Suppressor macrophage treated with lipopolysaccharide for 4 hours (primary cell): Measurements from ENCODE around the gene SLC6A12.
"Not testable (repeated sequence)": the region's sequence is repeated elsewhere in the genome, so short reads cannot be mapped to it uniquely, and the experiment has no call there.

Experiments
- DNase-seq: peaks from one replicate; pipeline ENCODE4 v3.0.0-alpha.2; 2020

The SLC6A12 gene

DNA sequence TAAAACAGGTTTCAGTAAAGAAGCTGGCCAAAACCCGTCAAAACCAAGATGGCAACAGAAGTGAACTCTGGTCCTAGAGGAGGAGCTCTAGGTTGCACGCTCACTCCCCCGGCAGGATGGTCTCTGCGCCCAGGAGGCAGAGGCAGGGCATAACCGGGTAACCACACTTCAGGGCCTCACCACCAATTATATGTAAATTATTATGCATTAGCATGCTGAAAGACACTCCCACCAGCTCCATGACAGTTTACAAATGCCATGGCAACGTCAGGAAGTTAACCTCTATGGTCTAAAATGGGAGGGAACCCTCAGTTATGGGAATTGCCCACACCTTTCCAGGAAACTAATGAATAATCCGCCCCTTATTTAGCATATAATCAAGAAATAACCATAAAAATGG is 20.1 kb upstream of the SLC6A12 start:
- no peak for DNase-seq

DNA sequence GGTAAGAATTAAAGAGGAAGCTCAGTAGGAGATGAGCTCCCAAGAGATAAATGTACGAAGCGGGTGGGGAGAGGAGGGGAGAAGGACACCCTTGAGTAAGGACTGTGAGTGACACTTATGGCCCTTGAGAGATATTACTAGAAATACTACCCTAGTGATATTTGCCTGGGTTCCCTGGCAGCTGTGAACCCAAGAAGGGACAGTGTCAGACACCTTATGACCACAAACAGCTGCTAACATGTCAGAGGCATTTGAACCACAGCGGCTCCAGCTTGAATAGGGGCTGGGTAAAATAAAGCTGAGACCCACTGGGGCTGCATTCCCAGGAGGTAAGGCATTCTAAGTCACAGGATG is 19.6 kb upstream of the SLC6A12 start:
- no peak for DNase-seq

DNA sequence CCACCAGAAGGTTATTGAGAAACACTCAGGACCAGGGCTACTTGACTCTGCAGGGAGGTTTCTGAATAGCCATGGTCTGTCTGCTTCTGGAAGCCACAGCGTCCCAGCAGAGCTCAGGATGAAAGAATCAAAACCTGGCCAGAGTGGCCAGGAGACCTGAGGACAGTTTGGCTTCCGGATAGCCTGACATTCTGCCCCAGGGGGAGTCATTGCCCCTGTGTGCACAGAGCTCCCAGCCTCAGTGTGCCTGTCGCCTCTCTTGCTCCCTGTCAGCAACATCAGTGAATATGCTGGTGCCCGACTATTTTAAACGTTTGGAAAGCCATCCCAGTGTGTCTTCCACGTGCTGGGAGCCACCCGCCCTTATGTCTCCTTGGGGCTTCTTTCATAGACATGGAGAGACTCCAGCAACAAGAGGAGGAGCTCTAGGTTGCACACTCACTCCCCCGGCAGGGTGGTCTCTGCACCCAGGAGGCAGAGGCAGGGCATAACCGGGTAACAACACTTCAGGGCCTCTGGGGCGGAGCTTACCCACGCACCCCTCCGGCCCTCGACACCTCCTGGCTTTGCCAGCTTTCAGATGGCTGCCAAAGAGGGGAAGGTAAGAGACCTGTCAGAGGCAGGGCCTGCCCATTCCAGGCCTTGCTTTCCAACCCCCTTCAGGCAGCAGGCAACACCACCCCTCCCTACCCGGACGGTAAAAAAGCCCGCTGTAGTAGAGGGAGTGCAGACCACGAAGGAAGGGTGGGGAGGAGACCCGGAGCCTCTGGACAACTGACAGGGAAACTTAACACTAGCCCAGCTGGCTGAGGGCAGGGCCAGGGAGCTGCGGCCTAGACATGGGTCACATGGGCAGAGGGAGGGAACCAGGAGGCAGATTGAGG is 19.0 kb upstream of the SLC6A12 start:
- DNase-seq: no peak

DNA sequence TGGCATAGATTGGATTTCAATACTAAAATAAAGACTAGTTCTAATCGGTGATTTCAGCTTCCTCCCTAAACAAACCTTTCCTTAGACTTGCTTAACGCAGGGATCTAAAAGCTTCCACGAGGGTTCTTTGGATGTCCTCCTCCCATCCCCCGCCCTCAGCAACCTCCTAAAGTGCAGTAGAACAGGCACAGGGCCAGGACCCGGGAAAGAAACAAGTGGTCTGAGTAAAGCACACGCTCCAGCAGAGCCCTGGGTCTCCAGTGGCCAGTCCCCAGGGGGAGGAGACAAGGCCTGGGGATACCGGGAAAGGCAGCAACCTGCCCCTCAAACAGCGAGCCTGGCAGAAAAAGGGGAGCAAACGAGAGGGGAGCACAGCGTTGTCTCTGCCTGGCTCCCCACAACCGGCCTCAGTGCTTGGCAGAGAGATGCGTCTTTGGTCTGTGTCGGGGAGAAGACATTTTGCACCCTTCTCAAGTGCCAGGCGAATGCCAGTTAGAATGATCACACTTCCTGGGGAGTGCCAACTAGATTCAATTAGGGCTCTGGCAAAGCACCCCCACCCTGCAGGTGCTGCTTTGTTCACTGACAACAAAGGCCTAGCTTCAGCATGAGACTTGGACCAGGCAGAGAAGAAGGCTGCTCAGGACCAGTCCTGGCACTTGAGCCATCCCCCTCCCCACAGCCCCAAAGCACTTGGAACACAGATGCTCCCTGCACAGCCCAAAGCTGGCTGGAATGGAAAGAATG is 17.1 kb upstream of the SLC6A12 start:
- DNase-seq: no peak

DNA sequence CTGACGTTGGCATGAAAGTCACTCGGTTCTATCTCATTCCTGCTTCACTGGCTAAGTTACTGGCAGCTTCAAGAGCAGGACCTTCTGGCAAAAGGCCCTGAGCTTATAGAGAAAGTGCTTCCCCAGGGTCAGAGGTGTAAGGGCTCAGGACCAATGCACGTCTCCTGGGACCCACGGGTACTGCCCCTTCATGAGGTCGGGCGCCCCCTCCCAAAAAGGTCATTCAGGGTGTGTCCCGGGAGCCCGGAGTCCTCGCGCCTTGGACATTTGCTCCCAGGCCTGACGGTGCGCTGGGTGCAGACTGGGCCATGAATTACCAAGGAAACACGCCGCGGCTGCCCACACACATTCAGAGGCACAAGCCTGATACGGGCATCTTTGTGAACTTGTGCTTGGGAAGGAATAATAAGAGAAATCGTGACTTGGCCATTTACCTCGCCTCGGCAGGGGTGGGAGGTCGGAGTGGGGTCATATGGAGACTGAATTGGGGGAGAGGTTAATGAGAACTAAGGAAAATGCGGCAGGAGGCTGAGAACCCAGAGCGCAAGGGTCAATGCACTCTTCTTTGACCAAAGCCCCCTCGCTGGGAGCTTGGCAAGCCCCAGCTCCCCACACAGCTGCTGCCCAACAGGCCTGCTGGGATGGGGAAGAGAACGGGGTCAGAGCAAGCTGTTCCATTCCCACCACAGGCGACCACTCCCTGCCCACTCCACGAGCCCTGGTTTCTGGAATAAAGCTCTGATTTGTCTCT is 15.7 kb upstream of the SLC6A12 start:
- DNase-seq: no peak

DNA sequence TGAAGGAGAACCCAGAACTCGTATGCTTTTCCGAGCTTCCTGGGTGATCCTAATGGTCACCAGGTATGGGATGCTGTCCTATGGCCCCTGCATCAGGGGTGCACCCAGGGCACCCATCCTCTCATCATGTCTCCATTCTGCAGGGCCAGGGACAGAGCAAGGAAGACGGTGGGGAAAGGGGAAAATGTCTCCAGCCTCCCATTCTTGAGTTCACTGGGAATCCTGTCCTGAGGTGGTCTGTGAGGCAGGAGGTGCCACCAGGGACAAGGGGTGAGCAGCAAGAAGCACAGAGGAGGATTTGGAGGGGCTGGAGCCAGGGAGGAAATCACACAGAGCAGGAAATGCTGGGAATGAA is 14.9 kb upstream of the SLC6A12 start:
- no peak for DNase-seq

DNA sequence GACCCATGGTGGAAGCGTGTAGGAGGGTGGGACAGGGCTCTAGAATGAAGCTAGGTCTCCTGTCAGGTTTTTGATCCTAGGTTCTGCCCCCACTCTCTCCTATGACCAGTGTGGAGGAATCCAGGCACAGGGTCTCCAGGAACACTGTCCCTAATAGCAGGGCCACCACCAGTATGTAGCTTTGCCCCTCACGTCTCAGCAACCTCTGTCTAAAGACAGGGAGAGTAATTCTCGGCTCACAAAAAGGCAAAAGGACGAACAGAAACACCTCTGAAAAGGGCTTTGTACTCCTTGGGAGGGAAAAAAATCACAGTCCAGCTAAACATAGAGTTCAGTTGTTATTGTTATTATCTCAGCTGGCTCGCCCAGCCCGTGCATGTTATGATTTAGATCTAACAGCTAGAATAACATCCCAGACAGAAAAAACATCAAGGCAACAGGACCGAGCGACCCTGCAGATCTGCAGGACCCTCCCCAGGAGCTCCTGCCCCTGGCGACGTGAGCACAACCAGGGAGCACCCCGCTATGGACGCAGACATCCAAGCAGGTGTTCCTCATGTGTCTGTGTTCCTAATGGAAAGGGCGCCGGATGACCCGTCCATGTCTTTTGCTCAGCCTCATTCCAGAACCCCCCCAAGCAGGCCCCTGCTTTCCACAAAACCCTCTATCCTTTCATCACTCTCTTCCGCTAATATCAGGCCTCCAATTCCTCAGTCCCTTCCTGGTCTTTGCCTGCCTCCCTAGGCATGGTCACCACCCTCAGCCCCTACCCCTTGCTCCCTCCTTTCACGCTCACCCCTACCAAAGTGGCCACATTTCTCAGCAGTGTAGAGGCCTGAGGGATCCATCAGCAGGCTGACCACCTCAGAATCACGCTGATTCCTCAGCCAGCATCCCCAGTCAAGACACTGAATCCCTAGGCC is 14.2 kb upstream of the SLC6A12 start:
- no peak for DNase-seq

DNA sequence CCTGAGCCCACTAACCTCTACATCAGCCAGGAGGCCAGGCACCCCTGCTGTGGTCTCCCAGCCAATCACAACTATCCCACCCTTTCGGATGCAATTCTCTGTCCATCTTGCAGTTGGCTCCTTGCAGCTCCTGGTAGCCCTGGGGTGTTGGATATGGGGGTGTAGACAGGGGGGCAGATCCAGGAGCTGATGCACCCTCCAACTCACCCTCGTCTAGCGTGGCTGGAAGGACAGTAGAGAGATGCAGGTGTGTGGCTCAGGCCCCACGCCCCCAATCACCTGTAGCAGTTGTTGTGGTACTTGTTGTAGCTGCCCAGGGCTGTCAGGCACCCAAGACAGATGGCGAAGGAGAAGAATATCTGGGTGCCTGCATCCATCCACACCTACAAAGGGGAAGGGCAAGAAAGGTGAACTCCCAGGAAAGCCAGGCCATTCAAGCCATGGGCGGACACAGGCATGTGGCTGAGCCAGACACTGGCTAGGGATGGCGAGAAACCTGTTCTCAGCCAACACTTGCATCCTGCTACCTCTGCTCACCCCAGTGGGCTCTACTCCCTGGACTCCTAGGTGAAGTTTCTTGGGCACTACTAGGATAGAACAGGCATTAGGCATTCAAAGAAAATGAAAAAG is 13.4 kb upstream of the SLC6A12 start:
- DNase-seq: no peak

DNA sequence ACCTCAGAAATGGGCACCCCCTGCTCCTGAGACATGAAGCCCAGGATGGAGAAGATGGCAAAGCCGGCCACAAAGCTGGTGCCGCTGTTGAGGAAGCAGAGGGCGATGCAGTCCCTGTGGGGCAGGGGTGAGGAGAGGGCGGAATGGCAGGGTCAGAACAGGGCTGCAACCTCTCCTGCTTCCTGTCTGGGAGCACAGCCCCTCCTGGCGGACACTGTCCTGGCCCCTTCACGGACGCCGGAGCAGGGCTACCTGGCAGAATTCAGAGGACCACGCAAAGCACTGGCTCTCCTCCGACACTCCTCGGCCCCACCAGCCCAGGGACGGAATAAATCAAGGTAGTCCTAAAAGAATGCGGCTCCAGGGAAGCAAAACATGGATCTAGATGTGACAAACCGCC is 12.4 kb upstream of the SLC6A12 start:
- no peak for DNase-seq

DNA sequence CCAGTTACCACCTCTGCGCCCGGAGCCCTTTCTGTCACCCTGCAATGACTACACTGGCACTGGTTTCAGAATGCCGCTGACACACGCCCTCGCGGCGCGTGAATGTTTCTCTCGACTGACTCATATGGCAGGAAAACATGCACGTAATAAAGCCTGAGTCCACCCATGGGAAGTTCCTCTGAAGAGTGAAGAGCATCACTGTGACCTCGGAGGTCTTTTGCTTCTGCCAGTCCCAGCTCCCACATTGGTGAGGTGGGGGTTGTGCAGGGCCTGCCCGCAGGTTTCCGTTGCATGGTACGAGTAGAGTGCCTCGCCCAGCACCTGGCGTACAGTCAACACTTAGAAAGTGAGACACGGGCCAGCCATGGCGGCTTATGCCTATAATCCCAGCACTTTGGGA is 11.1 kb upstream of the SLC6A12 start:
- no peak for DNase-seq

DNA sequence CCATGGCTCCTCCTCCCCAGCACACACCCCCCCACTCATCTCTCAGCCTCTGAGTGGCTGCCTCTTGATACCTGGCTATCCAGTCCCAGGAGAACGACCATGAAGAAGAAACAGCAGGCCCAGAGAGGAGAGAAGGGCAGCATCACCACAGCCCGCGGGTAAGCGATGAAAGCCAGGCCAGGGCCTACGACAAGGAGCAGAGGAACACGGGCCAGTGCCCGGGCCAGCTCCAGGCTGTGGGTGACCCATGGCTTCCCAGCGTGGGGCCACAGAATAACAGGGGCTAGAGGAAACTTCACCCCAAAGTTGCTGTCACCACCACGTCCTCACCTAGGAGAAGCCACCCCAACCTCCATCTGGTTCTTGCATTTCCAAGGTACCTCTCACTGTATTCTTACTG is 10.4 kb upstream of the SLC6A12 start:
- DNase-seq: no peak

DNA sequence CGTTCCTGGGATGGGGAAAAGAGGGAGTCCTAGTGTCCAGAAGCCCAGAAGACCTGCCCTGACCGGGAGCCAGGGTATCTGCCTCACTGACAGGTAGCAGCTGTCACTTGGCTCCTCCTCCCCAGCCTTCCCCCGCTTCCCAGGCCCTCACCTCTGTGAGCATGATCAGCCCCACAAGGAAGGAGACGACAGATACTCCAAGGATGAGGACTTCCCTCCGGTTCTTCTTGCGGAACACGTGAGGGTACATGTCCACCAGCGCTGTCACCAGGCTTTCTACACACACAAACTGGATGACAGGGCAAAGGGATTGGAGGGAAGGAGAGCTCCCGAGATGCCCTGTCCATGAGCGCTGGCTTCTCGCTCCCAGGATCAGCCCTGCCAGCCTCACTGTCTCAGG is 9.9 kb upstream of the SLC6A12 start:
- no peak for DNase-seq

DNA sequence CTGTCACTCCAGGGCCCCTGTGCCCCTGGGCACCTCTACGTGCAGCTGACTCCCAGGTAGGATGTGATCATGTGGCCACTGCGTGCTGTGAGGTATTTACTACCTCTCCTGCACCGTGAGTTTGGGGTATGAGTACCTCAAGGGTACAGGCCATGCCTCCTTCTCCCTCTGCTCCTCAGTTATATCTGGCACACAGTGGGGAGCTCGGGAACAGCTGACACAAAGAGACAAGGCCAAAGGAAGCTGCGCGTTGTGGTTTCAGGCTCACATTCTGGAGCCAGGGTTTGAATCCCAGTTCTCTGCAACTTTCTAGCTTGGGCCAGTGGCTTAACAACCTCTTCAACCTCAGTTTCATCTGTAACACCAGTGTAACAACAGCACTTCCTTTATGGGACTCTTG is 7.8 kb upstream of the SLC6A12 start:
- no peak for DNase-seq

DNA sequence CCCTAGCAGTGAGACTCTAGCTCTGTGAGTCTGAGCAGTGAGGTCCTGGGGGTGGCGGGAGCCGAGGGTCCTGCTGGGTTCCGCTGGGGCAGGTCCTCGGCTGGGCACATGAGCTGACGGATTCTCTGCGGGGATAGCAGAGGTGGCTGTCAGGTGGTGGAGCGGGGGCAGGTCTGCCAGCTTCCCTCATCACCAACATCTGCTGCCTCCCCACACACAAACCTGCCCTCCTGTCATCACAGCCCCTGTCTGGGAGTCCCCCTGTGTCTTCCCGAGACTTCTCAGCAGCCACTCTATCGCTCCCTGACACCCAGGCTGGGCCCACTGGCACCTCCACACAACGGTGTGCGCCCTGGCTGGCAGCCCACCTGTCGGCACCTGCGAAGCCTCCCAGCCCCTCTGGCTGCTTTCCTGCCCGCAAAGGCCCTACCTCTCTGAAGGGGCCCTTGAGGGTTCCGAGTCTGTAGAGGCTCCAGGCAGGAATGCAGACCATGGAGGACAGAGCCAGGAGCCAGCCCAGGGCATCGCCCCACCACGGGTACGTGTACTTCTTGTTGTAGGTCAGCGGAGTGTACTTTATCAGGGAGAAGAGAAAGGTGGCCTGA is 7.1 kb upstream of the SLC6A12 start:
- no peak for DNase-seq

DNA sequence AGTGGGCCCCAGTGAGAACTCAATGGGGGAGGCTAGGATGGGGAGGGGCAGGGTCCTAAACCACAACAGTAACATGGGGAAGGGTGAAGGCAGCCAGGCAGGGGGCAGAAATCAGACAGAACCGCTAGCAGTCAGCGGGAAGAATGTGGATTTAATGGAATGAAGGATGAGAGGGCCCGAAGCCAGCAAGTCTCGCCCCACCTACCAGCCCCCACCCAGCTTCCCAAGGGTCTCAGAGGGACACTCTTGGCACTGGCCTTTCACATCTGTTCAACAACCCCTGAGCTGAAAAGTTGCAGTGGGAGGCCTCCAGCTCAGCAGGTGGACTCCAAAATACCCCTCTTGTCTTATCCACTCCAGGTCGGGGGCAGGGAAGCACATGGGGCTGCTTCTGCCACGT is 6.5 kb upstream of the SLC6A12 start:
- DNase-seq: no peak

DNA sequence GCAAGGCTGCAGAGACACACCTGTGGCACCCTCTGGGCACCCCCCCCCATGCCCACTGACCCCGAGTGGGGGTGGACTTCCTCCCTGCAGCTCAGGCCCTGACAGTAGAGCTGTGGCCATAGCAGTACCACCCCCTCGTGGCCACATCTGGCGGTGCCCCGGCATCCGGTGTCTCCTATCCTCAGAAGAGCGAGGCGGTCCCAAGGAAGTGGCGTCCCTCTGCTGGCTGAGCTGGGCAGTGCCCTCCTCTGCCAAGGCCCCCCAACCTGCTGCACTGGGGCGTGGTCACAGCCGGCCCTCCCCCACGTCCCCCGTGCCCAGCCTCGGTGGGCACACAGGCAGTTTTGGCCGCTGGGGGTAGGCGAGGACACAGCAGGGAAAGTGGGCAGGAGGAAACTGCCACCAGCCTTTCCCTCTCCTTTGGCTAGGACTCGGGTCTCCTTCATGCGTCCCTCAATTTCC is 6.0 kb upstream of the SLC6A12 start:
- peak; percentile 91 for DNase-seq

DNA sequence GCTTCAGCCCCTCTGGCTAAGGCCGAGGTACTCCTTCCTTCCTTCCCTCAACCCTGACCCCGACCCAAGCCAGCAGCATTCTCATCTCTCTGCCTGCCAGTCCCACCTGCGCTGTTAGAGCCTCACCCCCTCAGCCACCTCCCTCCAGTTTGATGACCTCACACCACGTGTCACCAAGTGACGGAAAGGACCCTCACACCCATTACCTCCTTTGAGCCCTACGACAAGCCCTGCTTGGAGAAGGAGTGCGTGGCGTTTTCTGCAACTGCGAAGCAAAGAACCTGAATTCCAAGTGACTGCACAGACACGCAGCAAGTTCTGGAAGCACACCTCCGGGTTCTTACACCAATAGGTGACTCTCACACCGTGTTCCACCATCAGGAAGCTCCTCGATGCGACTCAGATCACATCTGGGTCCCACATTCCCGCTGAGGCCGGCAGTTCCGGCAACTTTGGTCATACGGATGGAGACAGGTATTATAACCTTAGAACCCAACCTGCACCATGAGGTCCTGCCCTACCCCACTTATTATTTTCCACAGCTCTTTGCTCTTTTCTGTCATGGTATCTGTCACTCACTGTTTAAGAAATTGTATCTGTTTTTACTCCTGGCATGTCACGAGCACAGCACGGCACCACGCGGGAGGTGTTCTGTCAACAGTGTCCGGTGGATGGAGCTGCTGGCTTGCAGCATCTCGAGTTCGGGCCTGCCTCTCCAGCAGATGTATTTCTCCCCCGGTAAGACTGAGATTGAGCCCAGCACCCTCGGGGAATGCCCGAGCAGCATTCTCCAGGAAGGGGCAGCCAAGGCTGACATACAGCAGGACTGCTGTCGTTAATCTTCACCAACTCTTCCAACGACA is 5.0 kb upstream of the SLC6A12 start:
- no peak for DNase-seq

DNA sequence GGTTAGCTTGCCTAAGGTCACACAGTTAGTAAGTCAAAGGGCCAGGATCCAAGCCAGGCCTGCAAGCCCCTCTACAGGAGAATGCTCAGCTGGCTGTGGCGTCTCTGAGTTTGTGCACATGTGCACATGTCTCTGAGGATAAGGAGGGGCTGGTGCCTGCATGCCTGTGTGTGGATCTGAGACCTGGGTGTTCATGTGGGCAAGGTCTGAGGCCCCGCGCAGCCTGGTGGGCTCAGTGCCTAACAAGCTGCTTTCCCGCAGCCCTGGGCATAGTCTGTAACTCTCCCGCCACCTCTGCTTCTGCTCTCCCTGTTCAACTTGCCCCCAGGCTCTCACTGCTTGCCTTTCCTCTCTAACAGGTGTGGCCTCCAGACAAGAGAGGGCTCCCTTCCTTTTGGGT is 4.3 kb upstream of the SLC6A12 start:
- DNase-seq: no peak

DNA sequence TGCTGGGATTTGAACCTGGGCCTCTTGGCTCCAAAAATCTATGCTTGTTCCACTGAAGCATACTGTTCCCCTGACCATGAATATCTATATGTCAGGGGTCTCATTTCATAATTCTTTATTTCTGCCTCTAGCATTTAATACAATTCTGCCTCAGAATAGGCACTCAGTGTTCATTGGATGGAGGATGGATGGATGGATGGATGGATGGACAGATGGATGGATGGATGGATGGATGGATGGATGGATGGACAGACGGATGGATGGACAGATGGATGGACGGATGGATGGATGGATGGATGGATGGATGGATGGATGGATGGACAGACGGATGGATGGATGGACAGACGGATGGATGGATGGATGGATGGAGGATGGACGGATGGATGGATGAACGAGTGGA is 3.1 kb upstream of the SLC6A12 start:
- DNase-seq: not testable (repeated sequence)

DNA sequence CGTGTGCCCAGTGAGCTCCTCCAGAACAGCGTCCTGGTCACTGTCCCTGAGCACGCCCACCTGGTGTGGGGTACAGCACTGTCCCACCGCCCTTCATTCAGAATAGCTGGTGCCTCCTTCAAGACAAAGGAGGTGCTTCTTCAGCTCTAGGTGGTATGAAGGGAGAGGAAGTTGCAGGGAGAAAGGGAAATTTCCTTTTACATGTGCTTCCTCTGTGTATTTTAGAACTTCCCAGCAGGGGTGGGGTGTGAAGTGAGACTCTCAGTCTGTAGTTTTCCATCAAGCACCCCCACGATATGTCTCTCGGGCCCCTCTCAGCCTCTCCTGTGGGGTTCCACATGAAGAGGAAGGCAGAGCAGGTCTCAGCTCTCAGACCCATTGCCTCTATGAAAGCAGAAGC is 1.2 kb upstream of the SLC6A12 start:
- no peak for DNase-seq

DNA sequence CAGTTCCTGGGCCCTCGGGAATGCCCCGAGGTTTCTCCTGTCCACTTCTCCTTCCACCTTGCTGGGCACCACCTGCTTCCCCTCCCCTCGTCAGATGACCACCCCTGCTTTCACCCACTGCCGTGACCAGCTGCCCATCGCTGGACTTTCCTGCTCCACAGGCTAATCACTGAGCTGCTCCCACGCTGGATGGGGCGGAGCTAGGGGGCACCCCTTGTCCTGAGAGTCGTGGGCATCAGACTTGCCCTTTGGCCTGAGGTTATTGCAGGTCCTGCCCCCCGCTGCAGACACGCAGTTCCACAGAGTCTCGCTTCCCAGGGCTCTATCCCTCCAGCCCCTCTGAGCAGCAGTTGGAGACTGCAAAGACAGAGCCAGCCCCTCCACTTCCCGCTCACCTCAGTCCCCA is 427 bp downstream of the SLC6A12 start:
- DNase-seq: peak; percentile 21
